Caco-2 (cell line): Measurements from ENCODE around the gene TGM1. TPM values are rescaled to one million over a fixed set of nuclear protein-coding genes. Genes with fewer than 3 reads are reported as not detected.

Source experiments
- Bru-seq: library from RNA; stranded (reverse); fragments of 400-500 nt; gene quantifications from one replicate; lab custom pipeline; 2021; lab: Mats Ljungman, UMichigan
- BruChase-seq, 2 experiments: library from RNA; stranded (reverse); fragments of 400-500 nt; gene quantifications; one replicate each; lab custom pipeline; 2021; lab: Mats Ljungman, UMichigan
- BruUV-seq: library from RNA; stranded (reverse); fragments of 400-500 nt; replicated peaks from 2 replicates; lab custom pipeline; 2021; lab: Mats Ljungman, UMichigan
- CTCF ChIA-PET: fragments of 300-600 bp; sonication (Branson Sonifier 250); formaldehyde crosslinking; loops from one replicate; lab custom pipeline; 2022; ENCODE audit warnings: antibody characterized with exemption; lab: Charles Lee
- POLR2A ChIA-PET: fragments of 300-600 bp; sonication (Branson Sonifier 250); formaldehyde crosslinking; loops from one replicate; lab custom pipeline; 2022; ENCODE audit warnings: antibody characterized with exemption; lab: Charles Lee
- DNase-seq, 2 experiments: peaks; one replicate each; pipeline versions ENCODE4 v3.0.0 to v3.0.0-alpha.2; 2020 to 2022
- H3K27me3 ChIP-seq: replicated peaks from 2 replicates; pipeline ENCODE4 v1.6.0; 2011; ENCODE audit warnings: low read length; ENCODE audit not compliant: control insufficient read depth, insufficient read depth
- H3K36me3 ChIP-seq: 2 replicates; pipeline ENCODE4 v1.5.1; 2011; ENCODE audit warnings: low read length; ENCODE audit not compliant: control insufficient read depth, insufficient read depth
- H3K4me1 ChIP-seq: fragments of 250-450 bp; sonication (Bioruptor Pico); 2 replicates; pipeline ENCODE4 v1.5.1; 2020; ENCODE audit warnings: mild to moderate bottlenecking
- H3K4me3 ChIP-seq: 2 replicates; pipeline ENCODE4 v1.5.1; 2011; ENCODE audit warnings: low read depth, mild to moderate bottlenecking, control low read depth, low read length
- H3K9me3 ChIP-seq: fragments of 250-450 bp; sonication (Bioruptor Pico); 2 replicates; pipeline ENCODE4 v1.5.1; 2020; ENCODE audit warnings: mild to moderate bottlenecking, moderate library complexity
- H3K27ac Mint-ChIP-seq: one replicate; pipeline ENCODE4 v1.8.0; 2022; ENCODE audit warnings: mixed read lengths; ENCODE audit not compliant: unreplicated experiment
- H3K27me3 Mint-ChIP-seq: one replicate; pipeline ENCODE4 v1.8.0; 2022; ENCODE audit warnings: mixed read lengths; ENCODE audit not compliant: insufficient read depth, unreplicated experiment
- H3K36me3 Mint-ChIP-seq: one replicate; pipeline ENCODE4 v1.8.0; 2022; ENCODE audit warnings: mild to moderate bottlenecking, mixed read lengths; ENCODE audit not compliant: insufficient read depth, unreplicated experiment
- H3K4me1 Mint-ChIP-seq: one replicate; pipeline ENCODE4 v1.8.0; 2022; ENCODE audit warnings: low read depth, mixed read lengths; ENCODE audit not compliant: unreplicated experiment
- H3K4me3 Mint-ChIP-seq: one replicate; pipeline ENCODE4 v1.8.0; 2022; ENCODE audit warnings: mild to moderate bottlenecking, moderate library complexity, mixed read lengths; ENCODE audit not compliant: unreplicated experiment
- H3K9me3 Mint-ChIP-seq: one replicate; pipeline ENCODE4 v1.8.0; 2022; ENCODE audit warnings: mixed read lengths; ENCODE audit not compliant: unreplicated experiment
- intact Hi-C: fragments of 100-400 bp; cut with micrococcal nuclease; formaldehyde crosslinking; loops from one replicate; pipeline ENCODE4 v1.10.0; 2022; ENCODE audit not compliant: unreplicated experiment
- long read RNA-seq: library from polyadenylated mRNA; stranded (forward); transcript quantifications from one replicate; pipeline ENCODE4 v2.0.0, GENCODE V29; 2022
- total RNA-seq: library from RNA; stranded (reverse); gene quantifications from 2 replicates; pipeline ENCODE4 v1.2.3, GENCODE V29; 2022
- TF ChIP-seq, protein P1 (sequence below), 2 experiments: fragments of 200-600 bp in 1 of 2; IDR thresholded peaks; 1 replicate in 1 of 2; 2 replicates in 1 of 2; pipeline versions ENCODE4 v1.5.1 to v1.8.0; 2011 to 2022; ENCODE audit warnings: antibody characterized with exemption in 1 of 2, control low read depth in 1 of 2, inconsistent platforms in 1 of 2, low read depth in 1 of 2, low read length in 1 of 2, mild to moderate bottlenecking in 1 of 2, moderate library complexity in 1 of 2; ENCODE audit not compliant: insufficient read depth in 1 of 2, severe bottlenecking in 1 of 2, unreplicated experiment in 1 of 2

The TGM1 gene
- total RNA-seq (5.9 and 6.1 TPM in 2 replicates), Bru-seq, nascent RNA (percentile 39 among the genes with signal in this experiment), BruChase-seq, experiment 1, labeled RNA remaining after a 2-hour chase (percentile 40 among the genes with signal in this experiment), BruChase-seq, experiment 2, labeled RNA remaining after a 6-hour chase (percentile 38 among the genes with signal in this experiment)
- long read RNA-seq, partial matches to known transcripts = 1 of 1 reads
- long read RNA-seq, other reads (novel, unspliced or antisense) = 0 of 1 reads

DNA sequence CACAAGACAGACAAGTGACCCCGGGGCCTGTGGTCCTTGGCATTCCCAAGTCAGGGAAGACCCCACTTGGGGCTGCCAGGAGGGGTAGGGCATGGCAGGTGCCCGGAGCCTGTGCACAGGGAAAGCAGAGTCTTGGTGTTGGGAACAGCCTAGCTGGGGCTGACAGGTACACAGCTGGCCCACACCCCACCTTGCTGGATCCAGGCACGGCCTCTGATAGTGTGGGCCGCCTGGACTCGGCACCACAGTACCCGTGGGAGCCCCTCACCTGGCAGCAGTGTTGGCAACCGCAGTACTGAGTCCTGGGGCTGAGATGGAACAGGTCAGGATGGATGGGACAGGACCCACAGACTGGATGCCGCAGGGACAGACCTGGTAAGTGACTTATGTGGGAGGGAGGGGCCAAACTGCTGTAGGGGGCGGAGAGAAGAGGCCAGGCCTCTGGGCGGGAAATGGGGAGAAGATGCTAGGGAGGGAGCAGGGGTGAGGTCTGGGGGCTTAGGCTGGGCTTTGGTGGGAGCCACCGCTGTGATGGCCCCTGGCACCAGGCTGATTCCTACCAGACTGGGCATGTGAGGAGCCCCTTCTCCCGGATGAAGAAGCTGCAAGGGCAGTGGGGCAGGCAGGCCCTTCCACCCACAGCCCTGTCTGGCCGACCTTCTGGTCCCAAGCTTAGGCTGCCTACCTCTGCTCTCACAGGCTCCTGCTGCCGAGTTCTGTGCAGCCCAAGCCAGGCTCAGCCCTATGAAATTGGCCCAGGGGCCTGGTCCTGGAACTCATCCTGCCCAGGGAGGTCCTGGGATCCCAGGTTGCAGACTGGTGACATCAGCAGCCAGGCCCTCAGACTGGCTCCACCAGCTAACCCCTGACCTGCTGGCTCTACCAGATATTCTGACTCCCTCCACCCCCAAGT, at the start of gene TGM1:
Gene TGM1, minus strand, starts transcription at position 357 of the 913 bp plus-strand sequence. CDS start 825 bp downstream, outside the sequence.
- Mint-ChIP-seq H3K4me1 (no peaks in the 10 kb centered on the region), H3K4me3 (no peak within 1 kb of the TSS), H3K9me3 (no peaks in the 10 kb centered on the region), H3K36me3 (peaks cover 6% of the 10 kb centered on the region), H3K27ac (peak within 1 kb of the TSS; percentile 50), H3K27me3 (no peaks in the 10 kb centered on the region)
- DNase-seq = peak; percentile 36 to 47
- peaks cover 12% of the 10 kb centered on the region; the same call in 1 of the 2 replicates for H3K4me1 ChIP-seq
- H3K27me3 ChIP-seq = no peaks in the 10 kb centered on the region
- POLR2A ChIA-PET = interaction anchor here (1.8 kb wide), 1 partner anchor 21 kb away, joined by 5 read pairs; the partner anchor contains the start of gene TINF2
- BruUV-seq = no TSS peak
- TF ChIP-seq, protein P1, sequence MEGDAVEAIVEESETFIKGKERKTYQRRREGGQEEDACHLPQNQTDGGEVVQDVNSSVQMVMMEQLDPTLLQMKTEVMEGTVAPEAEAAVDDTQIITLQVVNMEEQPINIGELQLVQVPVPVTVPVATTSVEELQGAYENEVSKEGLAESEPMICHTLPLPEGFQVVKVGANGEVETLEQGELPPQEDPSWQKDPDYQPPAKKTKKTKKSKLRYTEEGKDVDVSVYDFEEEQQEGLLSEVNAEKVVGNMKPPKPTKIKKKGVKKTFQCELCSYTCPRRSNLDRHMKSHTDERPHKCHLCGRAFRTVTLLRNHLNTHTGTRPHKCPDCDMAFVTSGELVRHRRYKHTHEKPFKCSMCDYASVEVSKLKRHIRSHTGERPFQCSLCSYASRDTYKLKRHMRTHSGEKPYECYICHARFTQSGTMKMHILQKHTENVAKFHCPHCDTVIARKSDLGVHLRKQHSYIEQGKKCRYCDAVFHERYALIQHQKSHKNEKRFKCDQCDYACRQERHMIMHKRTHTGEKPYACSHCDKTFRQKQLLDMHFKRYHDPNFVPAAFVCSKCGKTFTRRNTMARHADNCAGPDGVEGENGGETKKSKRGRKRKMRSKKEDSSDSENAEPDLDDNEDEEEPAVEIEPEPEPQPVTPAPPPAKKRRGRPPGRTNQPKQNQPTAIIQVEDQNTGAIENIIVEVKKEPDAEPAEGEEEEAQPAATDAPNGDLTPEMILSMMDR (IDR thresholded peaks at IDR 0.05; ENCODE audit: insufficient read depth in 1 of 2, low read depth in 1 of 2, low read length in 1 of 2, severe bottlenecking in 1 of 2, unreplicated experiment in 1 of 2) = no peak
- no peaks in the 10 kb centered on the region for H3K36me3 ChIP-seq
- CTCF ChIA-PET = interaction anchor here (1.1 kb wide), 1 partner anchor 20 kb away, joined by 3 read pairs; the partner anchor contains the start of gene TINF2
- no peaks in the 10 kb centered on the region for H3K9me3 ChIP-seq
- no peak within 1 kb of the TSS for H3K4me3 ChIP-seq
- intact Hi-C loops = no loop called here

DNA sequence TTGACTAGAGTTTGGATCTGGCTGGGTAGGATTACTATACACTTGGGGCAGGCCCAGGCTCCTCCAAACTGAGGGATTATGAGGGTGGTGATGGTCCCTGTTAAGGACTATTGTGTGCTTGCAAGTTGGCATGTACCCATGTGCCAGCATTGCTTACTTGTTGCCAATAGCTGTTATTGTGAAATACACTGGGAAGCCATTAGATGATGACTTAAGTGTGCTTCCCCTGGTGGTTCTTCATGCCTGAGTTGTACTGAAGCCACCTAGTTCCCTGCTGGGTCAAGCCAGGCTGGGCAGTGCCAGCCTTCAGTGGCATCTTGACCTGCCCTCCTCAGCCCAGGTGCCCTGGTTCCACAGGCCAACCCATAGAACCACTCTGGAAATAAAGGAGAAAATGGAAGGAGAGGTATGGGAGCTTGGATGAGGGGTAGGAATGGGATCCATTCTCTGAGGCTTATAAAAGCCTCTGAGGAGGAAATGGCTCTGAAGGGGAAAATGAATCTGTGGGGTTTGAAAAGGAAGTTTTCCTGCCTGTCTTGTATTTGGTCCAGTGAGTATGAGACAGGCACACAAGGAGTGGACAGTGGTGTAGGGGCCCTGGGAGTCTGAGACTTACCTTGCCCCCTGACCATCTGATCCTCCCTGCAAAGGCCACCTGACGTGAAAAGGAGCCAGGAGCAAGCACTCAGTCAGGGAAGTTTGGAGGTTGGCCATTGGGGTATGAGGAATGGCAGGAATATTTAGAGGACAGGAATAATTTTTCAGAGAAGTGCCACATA, 49.0 kb upstream of the TGM1 start:
- BruUV-seq = no TSS peak

More for the DNA sequence above, 49.0 kb upstream of the TGM1 start:
- H3K9me3 Mint-ChIP-seq = no peaks in the 10 kb centered on the region
- H3K27ac Mint-ChIP-seq = no peak overlapping the region
- H3K4me3 Mint-ChIP-seq = no peak overlapping the region
- DNase-seq = no peak
- H3K4me1 Mint-ChIP-seq = peaks cover 21% of the 10 kb centered on the region
- no peaks in the 10 kb centered on the region for H3K9me3 ChIP-seq
- CTCF ChIA-PET = no interaction called here
- peaks cover 33% of the 10 kb centered on the region for H3K36me3 Mint-ChIP-seq
- intact Hi-C loops = no loop called here
- H3K4me3 ChIP-seq = no peak overlapping the region
- TF ChIP-seq, protein P1 (IDR thresholded peaks at IDR 0.05; ENCODE audit: insufficient read depth in 1 of 2, low read depth in 1 of 2, low read length in 1 of 2, severe bottlenecking in 1 of 2, unreplicated experiment in 1 of 2) = no peak
- no peaks in the 10 kb centered on the region for H3K36me3 ChIP-seq
- H3K4me1 ChIP-seq = peaks cover 31% of the 10 kb centered on the region
- POLR2A ChIA-PET = no interaction called here
- no peaks in the 10 kb centered on the region for H3K27me3 ChIP-seq
- no peaks in the 10 kb centered on the region for H3K27me3 Mint-ChIP-seq
